Neural progenitor cell (in vitro differentiated cells): ENCODE measurements around the gene SPATA21.

ENCODE experiments used
- CTCF ChIP-seq: fragments of 200-600 bp; sonication (generic); IDR thresholded peaks from 2 replicates; pipeline ENCODE4 v1.5.1; 2017; ENCODE audit warnings: antibody characterized with exemption, mild to moderate bottlenecking
- EZH2 ChIP-seq: fragments of 200-600 bp; sonication (generic); IDR thresholded peaks from 2 replicates; pipeline ENCODE4 v1.6.1; 2017; ENCODE audit warnings: antibody characterized with exemption, mild to moderate bottlenecking, moderate library complexity
- EZH2phosphoT487 ChIP-seq: fragments of 200-600 bp; sonication (generic); IDR thresholded peaks from 2 replicates; pipeline ENCODE4 v1.6.1; 2017; ENCODE audit warnings: antibody characterized with exemption

GRCh38 chr1:16443975-16444770, 6.9 kb upstream of the SPATA21 start:
- TF ChIP-seq CTCF (no peak), EZH2phosphoT487 (no peak), EZH2 (no peak)
